Raji (cell line): Measurements from ENCODE around the gene ERBB2.

Experiments
- POLR2A ChIP-seq: IDR thresholded peaks from 2 replicates; pipeline ENCODE4 v1.6.1; 2011; ENCODE audit warnings: low read depth, low read length, control low read depth; ENCODE audit not compliant: insufficient read depth

The ERBB2 gene

DNA sequence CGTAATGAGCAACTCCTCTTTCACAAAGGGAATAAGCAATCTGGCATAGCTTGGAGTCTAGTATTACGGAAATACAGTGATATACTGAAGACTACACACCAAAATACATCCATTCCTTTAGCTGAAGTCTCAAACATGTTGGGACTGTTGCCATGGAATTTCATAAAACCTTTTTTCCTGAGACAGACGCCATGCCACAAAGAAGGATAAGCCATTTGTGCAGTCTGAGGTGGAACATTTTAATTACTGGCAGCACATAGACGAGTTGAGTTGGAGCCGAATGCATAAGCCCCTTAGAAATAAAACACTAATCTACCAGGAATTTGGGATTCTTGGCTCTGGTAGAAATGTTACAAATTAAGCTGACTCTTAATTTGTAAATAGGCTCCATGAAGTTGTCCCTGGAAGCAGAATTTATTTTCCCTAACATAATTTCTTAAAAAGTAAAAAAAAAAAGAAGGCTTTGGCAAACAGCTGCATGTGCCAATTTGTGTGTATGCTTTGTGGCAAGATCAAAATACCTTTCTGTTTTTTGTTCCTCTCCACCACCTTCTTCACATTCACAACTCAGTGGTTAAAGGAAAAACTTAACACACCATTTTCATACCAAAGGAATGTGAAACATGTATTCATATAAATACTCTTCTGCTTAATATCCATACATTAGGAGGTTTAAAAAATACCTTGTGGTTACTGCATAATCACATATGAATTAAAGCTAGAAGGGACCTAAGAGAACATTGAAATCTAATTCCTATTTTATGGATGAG is 63.4 kb downstream of the ERBB2 start:
- TF ChIP-seq POLR2A: no peak

GRCh38 chr17:39765175-39765574 is 65.3 kb downstream of the ERBB2 start:
- no peak for TF ChIP-seq POLR2A

DNA sequence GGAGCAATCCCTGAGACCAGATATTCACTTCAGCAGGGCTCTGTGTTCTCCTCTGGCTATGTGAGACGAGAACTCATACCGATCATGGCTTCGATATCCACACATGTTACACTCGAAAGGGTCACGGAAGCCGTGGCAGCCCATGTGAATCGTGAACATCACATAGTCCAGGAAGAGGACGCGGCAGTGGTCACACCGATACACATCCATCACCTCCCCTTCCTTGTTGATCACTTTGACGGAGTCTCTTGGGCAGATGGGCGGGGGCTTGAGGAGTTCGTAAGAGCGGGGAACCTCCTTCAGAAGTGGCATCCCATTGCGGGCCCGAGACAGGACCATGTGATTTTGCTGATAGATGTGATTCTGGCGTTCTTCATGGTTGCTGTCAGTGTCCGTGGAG is 65.9 kb downstream of the ERBB2 start:
- TF ChIP-seq POLR2A: no peak

- TF ChIP-seq POLR2A: no peak
Observed at GRCh38 chr17:39767147-39767546, 67.3 kb downstream of the ERBB2 start.

DNA sequence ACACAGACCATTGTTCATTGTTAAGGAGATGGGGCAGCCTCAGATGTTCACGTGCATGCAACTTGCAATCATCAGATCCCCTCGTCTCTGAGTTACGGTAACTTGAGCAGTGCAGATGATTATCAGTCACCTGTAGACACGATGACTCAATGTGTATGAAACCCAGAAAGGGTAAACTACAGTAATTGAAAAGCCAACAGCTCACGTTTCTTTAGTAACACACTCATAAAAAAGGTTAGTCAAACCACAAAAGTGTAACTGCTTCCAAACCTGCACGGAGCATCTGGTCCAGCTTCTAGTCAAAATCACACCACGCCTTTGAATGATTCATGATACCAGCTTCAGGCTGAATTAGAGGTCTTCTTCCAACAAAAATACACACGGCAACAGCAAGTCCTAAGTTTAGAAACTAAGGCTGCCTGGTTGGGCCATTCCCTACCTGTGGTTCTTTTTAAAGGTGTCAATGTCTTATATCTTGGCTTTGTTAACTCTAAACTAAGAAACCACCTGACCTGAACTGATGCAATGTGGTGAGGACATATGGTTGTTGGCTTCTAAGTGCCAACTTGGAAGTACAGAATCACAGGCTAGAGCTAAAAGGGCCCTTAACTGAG is 70.2 kb downstream of the ERBB2 start:
- TF ChIP-seq POLR2A: no peak; the same call in 1 of the 2 replicates

DNA sequence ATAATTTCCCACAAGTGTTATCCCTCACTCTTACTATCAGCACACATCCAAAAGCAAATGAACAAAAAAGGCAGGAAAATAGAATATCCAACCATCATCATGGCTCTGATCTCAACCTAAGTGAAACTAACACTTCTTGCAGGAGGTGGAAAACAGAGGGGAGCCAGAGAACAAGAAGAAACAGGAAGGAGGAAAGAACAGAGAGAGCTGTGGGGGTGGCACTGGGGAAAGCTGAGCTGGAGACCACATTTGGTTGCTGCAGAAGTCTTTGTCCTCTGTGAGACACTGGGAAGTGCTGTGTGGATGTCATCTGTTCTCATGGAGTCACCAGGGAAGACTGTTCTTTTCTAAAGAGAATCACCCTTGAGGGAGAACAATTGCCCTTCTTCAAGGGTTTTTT is 72.6 kb downstream of the ERBB2 start:
- TF ChIP-seq POLR2A: no peak

DNA sequence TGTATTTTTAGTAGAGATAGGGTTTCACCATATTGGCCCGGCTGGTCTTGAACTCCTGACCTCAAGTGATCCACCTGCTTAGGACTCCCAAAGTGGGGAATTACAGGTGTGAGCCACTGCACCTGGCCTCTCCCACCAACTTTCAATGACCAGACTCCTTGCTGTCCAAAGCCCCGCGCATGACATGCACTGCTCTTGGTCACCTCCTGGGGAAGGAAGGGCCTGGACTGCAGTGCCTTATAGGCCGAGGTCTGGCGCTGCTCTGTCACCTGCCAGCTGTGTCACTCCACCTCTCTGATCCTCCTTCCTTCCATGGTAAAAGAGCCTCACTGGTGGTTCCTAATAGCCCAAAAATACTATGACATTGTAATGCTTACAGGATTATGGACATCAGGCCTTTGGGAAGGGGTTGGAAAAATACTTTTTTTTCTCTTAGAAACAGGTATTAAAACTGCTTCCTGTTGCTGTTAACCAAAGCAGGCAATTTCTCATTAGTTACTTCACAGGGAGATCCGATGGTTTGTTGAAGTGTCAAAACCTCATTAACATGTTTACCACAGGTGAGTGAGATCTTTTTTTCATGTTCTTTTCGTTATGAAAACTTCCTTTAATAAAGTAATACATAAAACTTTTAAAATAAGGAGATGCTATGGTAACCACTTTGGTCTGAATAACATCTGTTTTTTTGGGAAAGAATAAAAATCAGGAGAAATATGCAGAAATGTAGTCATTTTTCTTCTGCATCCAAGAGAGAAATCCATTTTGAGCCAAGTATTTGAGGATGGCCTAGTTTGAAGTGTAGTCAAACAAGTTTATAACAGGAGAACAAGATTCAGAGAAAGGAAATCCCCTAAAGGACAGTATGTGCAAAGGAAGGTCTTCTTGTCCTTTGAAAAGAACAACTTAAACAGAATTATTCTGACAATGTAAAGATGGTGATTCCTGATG is 73.4 kb downstream of the ERBB2 start:
- TF ChIP-seq POLR2A: no peak

DNA sequence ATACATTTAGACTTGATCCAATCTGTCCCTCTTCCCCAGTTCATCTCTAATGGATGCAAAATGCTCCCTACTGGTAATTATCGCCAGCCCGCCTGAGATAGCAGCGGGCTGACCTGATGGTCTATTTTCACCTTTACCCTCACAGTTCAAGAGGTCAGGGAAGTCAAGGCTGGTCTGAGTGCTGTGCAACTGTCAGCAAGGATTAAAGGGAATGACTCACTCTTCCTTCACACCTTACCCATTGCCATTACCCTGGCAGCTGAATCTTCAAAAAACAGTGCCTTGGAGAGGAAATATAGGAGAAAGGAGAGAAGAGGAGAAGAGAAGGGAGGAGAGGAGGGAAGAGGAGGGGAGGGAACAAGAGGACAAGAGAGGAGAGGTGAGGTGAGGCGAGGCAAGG is 74.2 kb downstream of the ERBB2 start:
- TF ChIP-seq POLR2A: no peak

GRCh38 chr17:39775031-39775430 is 75.2 kb downstream of the ERBB2 start:
- TF ChIP-seq POLR2A: no peak; the same call in 1 of the 2 replicates

- TF ChIP-seq POLR2A: no peak
Observed at GRCh38 chr17:39776252-39776651, 76.4 kb downstream of the ERBB2 start.

DNA sequence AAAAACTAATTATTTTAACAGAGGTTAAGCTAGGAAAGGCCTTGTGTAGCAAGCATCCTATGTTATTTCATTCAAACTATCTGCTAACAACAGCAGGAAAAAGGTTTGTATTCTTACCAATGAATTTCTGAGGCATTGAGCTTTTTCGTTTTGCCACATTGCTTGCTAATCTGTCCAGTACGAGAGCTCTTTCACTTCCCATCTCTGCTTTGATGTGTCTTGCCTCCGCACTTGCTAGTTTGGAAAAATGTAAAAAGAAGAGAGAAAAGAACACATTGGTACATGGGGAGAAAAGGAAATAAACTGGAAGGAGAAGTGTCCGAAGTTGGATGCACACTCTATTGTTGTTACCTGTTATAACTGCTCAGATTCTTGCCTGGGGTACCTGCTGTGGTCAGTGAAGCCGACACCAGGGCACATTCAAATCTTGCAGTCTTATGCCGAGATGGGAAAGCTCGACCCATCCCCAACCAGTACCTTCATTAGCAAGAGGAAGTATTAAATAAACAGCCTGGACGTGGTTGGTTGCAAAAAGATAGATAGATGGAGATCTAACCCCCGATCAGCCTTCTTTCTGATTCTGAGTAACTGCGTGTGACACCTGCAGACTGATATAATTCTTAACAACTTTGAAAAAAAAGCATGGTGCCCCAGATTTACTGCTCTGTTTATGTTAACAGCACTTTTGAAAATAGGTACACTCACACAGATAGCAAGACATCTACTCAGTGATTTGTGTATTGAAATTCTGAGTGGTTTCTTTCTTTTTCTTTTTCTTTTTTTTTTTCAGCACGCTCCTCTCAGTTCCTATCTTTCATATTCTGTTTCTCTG is 77.9 kb downstream of the ERBB2 start:
- TF ChIP-seq POLR2A: peak; percentile 76
